RWPE2 (cell line): ENCODE data around the gene COL15A1.
"Not testable (repeated sequence)": the region's sequence is repeated elsewhere in the genome, so short reads cannot be mapped to it uniquely, and the experiment has no call there.

Experiments
- ATAC-seq: fragments of 200-7000 bp; cut with Tn5 transposase; 3 replicates; pipeline ENCODE4 v1.9.1; 2021; ENCODE audit warnings: low read depth
- DNase-seq: peaks from one replicate; pipeline ENCODE4 v3.0.0-alpha.2; 2020; ENCODE audit warnings: low spot score
- H3K27ac ChIP-seq: fragments of 450-650 bp; 2 replicates; pipeline ENCODE4 v1.5.1; 2017; ENCODE audit warnings: mild to moderate bottlenecking; ENCODE audit not compliant: poor library complexity, severe bottlenecking
- H3K27me3 ChIP-seq: fragments of 250-450 bp; sonication (Bioruptor Pico); 2 replicates; pipeline ENCODE4 v1.5.1; 2021; ENCODE audit warnings: mild to moderate bottlenecking, moderate library complexity; ENCODE audit not compliant: insufficient read depth, poor library complexity, severe bottlenecking
- H3K36me3 ChIP-seq: fragments of 250-450 bp; sonication (Bioruptor Pico); 2 replicates; pipeline ENCODE4 v1.5.1; 2020; ENCODE audit warnings: low read depth, mild to moderate bottlenecking, moderate library complexity
- H3K4me1 ChIP-seq: fragments of 250-450 bp; sonication (Bioruptor Pico); 2 replicates; pipeline ENCODE4 v1.5.1; 2021; ENCODE audit warnings: mild to moderate bottlenecking, moderate library complexity; ENCODE audit not compliant: insufficient read depth, poor library complexity, severe bottlenecking
- H3K4me3 ChIP-seq: fragments of 250-450 bp; sonication (Bioruptor Pico); 2 replicates; pipeline ENCODE4 v1.5.1; 2021; ENCODE audit warnings: mild to moderate bottlenecking, moderate library complexity; ENCODE audit not compliant: severe bottlenecking
- H3K9me3 ChIP-seq: fragments of 250-450 bp; sonication (Bioruptor Pico); 2 replicates; pipeline ENCODE4 v1.5.1; 2021; ENCODE audit warnings: mild to moderate bottlenecking, moderate library complexity; ENCODE audit not compliant: severe bottlenecking
- CTCF ChIP-seq: fragments of 450-650 bp; IDR thresholded peaks from one replicate; pipeline ENCODE4 v1.5.1; 2017; ENCODE audit warnings: mild to moderate bottlenecking, moderate library complexity; ENCODE audit not compliant: poor library complexity, severe bottlenecking

Gene COL15A1

DNA sequence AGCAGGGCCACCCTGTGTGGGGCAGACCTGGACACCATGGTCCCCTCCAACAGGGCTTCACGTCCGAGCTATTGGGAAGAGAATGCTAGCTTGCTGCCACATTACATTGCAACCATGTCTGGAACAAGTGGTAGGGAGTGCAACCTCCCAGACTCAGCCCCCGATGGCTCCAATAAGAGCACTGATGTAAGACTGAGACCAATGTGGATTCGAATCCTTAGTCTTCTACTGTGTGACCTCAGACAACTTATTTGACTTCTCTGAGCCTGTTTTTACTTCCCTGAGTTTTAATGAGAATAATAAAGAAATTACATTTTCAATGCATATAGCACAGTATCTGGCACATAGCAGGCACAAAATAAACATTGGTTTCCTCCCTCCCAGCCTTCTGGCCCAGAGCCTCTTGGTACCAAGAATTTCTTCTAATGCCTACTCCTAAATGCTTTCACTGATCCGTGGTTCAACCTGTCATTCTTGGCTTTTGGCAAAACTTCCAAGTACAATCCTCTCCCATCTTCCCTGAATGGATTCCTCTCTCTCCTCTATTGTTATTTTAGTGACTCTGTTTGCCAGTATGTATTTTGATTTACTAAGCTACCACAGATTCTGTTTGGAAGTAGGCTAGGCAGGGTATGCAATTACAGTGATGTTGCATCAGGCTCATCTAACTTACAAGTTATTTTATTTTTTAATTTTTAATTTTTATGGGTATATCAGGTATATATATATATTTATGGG is 34.6 kb upstream of the COL15A1 start:
- no peaks in the 10 kb centered on the region for H3K27me3 ChIP-seq
- peaks cover 7% of the 10 kb centered on the region for H3K4me1 ChIP-seq
- no peak overlapping the region for H3K27ac ChIP-seq
- no peak for TF ChIP-seq CTCF
- no peak overlapping the region for H3K4me3 ChIP-seq
- no peaks in the 10 kb centered on the region for H3K9me3 ChIP-seq
- ATAC-seq (peak; percentile 70), DNase-seq (no peak)
- H3K36me3 ChIP-seq: no peaks in the 10 kb centered on the region

DNA sequence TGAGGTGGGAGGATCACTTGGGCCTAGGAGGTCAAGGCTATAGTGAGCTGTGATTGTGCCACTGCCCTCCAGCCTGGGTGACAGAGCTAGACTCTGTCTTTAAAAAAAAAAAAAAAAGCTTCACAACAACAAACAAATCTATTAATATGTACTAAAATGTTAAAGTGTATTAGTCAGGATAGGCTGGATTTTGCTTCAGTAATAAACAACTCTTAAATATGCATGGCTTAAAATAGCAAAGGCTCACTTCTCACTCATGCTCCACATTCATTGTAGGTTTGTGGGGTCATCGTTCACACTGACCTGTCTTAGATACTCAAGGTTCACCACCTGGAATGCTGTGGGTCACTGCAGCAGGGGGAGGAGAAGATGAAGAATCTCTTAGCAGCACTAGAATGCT is 33.8 kb upstream of the COL15A1 start:
- DNase-seq: no peak
- H3K27ac ChIP-seq: no peak overlapping the region
- no peak for TF ChIP-seq CTCF

DNA sequence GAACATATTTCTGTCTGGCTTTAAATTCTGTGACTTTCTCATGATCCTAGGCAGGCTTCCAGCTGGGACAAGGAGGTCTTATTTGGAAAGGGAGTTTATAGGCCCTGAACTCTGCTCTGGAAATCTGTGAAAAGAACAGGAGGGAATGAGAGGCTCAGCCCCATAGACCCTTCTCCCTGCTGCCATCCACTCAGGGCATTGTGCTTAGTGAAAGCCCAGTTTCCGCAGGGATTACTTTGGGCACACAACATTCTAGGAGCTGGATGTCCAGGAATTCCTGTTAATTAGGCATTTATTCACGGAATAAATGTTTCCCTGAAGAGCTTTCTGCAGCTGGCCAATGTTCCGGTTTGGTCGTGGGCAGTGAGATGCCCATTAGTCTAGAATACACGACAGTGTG is 32.7 kb upstream of the COL15A1 start:
- H3K36me3 ChIP-seq: no peaks in the 10 kb centered on the region
- no peak for TF ChIP-seq CTCF
- no peak for ATAC-seq
- no peak overlapping the region for H3K27ac ChIP-seq
- H3K4me1 ChIP-seq: peaks cover 7% of the 10 kb centered on the region
- no peak overlapping the region for H3K4me3 ChIP-seq
- no peaks in the 10 kb centered on the region for H3K27me3 ChIP-seq
- no peak for DNase-seq
- no peaks in the 10 kb centered on the region for H3K9me3 ChIP-seq

More for the DNA sequence above, 33.8 kb upstream of the COL15A1 start:
- peaks cover 7% of the 10 kb centered on the region for H3K4me1 ChIP-seq
- H3K9me3 ChIP-seq: no peaks in the 10 kb centered on the region
- no peak for ATAC-seq
- no peaks in the 10 kb centered on the region for H3K36me3 ChIP-seq
- no peaks in the 10 kb centered on the region for H3K27me3 ChIP-seq
- no peak overlapping the region for H3K4me3 ChIP-seq

DNA sequence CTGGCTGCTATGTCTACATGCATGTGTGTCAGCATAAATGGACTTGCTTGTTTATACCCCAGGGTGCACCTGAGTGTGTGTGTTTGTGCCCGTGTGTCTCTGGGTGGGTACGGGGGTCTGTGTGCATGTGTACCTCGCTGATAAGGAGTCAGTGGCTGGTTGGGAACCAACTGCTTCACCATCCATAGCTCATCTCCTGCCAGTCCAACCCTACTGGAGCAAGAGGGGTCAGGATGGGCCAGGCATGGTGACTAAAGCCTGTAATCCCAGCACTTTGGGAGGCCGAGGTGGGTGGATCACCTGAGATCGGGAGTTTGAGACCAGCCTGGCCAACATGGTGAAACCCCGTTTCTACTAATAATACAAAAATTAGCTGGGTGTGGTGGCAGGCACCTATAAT is 32.0 kb upstream of the COL15A1 start:
- not testable (repeated sequence) for H3K27me3 ChIP-seq, H3K36me3 ChIP-seq, H3K27ac ChIP-seq, H3K9me3 ChIP-seq, ATAC-seq, H3K4me3 ChIP-seq, DNase-seq, H3K4me1 ChIP-seq

- TF ChIP-seq CTCF: no peak
- no peaks in the 10 kb centered on the region for H3K27me3 ChIP-seq
- H3K9me3 ChIP-seq: no peaks in the 10 kb centered on the region
- ATAC-seq (no peak), DNase-seq (no peak)
- H3K27ac ChIP-seq: no peak overlapping the region
- no peaks in the 10 kb centered on the region for H3K36me3 ChIP-seq
- no peak overlapping the region for H3K4me3 ChIP-seq
- H3K4me1 ChIP-seq: peaks cover 7% of the 10 kb centered on the region
Measured at GRCh38 chr9:98912450-98912849, 31.3 kb upstream of the COL15A1 start.
